Sigmoid colon (tissue), 7 donors: ENCODE data around the gene PPIP5K2. TPM values are rescaled to one million over a fixed set of nuclear protein-coding genes. Genes with fewer than 3 reads are reported as not detected.

Source experiments
- DNase-seq: peaks from one replicate; pipeline ENCODE4 v3.0.0-alpha.2; 2019
- H3K27ac ChIP-seq, 4 donors: fragments of 200-600 bp; sonication (generic); one replicate each; pipeline ENCODE4 v1.5.1; 2016 to 2019; ENCODE audit warnings: mild to moderate bottlenecking in 1 of 4
- H3K27me3 ChIP-seq, 3 donors: fragments of 200-600 bp; sonication (generic); one replicate each; pipeline ENCODE4 v1.5.1; 2019; ENCODE audit warnings: mild to moderate bottlenecking in 1 of 3
- H3K36me3 ChIP-seq, 4 donors: fragments of 200-600 bp; sonication (generic); one replicate each; pipeline ENCODE4 v1.5.1; 2016 to 2019
- H3K4me1 ChIP-seq, 4 donors: fragments of 200-600 bp; sonication (generic); one replicate each; pipeline ENCODE4 v1.5.1; 2017 to 2019
- H3K4me3 ChIP-seq, 4 donors: fragments of 200-600 bp; sonication (generic); one replicate each; pipeline ENCODE4 v1.5.1; 2017 to 2019; ENCODE audit warnings: mild to moderate bottlenecking in 2 of 4, moderate library complexity in 1 of 4
- H3K9me3 ChIP-seq, 4 donors: fragments of 200-600 bp in 3 of 4; sonication (generic) in 3 of 4; one replicate each; pipeline versions ENCODE4 v1.5.1 to v1.6.1; 2013 to 2019
- EP300 ChIP-seq, 4 donors: sonication (generic); formaldehyde crosslinking; IDR thresholded peaks; one replicate each; pipeline ENCODE4 v1.6.1; 2017; ENCODE audit warnings: antibody characterized with exemption in 4 of 4
- POLR2A ChIP-seq, 2 donors: fragments of 450-650 bp; IDR thresholded peaks; one replicate each; pipeline ENCODE4 v1.6.1; 2016; ENCODE audit warnings: antibody characterized with exemption in 2 of 2, mild to moderate bottlenecking in 2 of 2, moderate library complexity in 2 of 2
- POLR2AphosphoS5 ChIP-seq, 4 donors: sonication (generic); formaldehyde crosslinking; IDR thresholded peaks; one replicate each; pipeline ENCODE4 v1.6.1; 2017; ENCODE audit warnings: antibody characterized with exemption in 4 of 4
- WGBS, 2 donors: extraction: QIAGEN DNeasy Blood & Tissue Kit; methylation state at CpG; one replicate each; pipeline ENCODE4 v1.1.7; 2013; 5-methylcytosine and 5-hydroxymethylcytosine counted together
- intact Hi-C: fragments of 100-400 bp; cut with DNase I; formaldehyde crosslinking; loops from one replicate; pipeline ENCODE4 v1.15.1; 2023
- polyA plus RNA-seq, 3 donors: library from polyadenylated mRNA; stranded (reverse); fragments of 200-250 nt; gene quantifications; one replicate each; pipeline ENCODE4 v1.2.3, GENCODE V29; 2013
- total RNA-seq, 4 donors: library from RNA; depleted of rRNA; stranded (reverse); fragments of >200 nt; gene quantifications; one replicate each; pipeline ENCODE4 v1.1.0, GENCODE V29; 2016
- TF ChIP-seq, protein P1 (sequence below), 4 experiments: fragments of 450-650 bp in 3 of 4; fragments of 200-600 bp in 1 of 4; IDR thresholded peaks; one replicate each; pipeline ENCODE4 v1.5.1; 2016 to 2019; ENCODE audit warnings: antibody characterized with exemption in 4 of 4, mild to moderate bottlenecking in 3 of 4, moderate library complexity in 2 of 4
- donor health status: healthy with polysubstance abuse.
- donor health status: Bipolar disorder and iron deficiency.
- donor health status: healthy.

Gene PPIP5K2
- total and polyA plus RNA-seq, 7 donors, result 20.4 to 34.1 (median 22.8) TPM

DNA sequence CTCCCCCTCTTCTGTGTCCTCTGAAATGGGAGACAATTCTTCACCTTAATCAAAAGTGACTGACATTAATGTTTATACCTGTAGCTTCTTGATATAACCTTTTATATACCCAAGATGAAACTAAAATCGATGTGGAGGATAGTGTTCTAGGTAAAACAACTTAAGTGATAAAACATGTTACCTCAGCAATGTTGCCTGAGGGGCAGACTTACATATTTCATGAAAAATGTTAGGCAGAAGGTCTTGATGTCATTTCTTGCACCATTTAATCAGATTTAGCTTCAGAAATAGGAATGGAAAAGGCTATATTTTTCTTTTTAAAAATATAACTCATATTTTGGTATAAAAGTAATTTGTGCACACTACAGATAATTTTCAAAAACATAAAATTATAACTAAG lies 115.8 kb downstream of the PPIP5K2 start:
- no peak overlapping the region for H3K4me3 ChIP-seq
- no peaks in the 10 kb centered on the region for H3K4me1 ChIP-seq
- no peak overlapping the region for H3K27ac ChIP-seq
- WGBS, 2 donors, result 58 to 70% methylated on average over 1 of the region's 1 CpG
- H3K9me3 ChIP-seq, result peaks cover 0 to 4% (median 2%) of the 10 kb centered on the region in 4 donors
- no peak for DNase-seq
- no peaks in the 10 kb centered on the region for H3K27me3 ChIP-seq
- intact Hi-C loops, result no loop called here
- TF ChIP-seq EP300 (IDR thresholded peaks at IDR 0.05), result no peak
- TF ChIP-seq POLR2A (IDR thresholded peaks at IDR 0.05), result no peak
- TF ChIP-seq, protein P1, sequence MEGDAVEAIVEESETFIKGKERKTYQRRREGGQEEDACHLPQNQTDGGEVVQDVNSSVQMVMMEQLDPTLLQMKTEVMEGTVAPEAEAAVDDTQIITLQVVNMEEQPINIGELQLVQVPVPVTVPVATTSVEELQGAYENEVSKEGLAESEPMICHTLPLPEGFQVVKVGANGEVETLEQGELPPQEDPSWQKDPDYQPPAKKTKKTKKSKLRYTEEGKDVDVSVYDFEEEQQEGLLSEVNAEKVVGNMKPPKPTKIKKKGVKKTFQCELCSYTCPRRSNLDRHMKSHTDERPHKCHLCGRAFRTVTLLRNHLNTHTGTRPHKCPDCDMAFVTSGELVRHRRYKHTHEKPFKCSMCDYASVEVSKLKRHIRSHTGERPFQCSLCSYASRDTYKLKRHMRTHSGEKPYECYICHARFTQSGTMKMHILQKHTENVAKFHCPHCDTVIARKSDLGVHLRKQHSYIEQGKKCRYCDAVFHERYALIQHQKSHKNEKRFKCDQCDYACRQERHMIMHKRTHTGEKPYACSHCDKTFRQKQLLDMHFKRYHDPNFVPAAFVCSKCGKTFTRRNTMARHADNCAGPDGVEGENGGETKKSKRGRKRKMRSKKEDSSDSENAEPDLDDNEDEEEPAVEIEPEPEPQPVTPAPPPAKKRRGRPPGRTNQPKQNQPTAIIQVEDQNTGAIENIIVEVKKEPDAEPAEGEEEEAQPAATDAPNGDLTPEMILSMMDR (IDR thresholded peaks at IDR 0.05), result no peak
- no peak for TF ChIP-seq POLR2AphosphoS5 (IDR thresholded peaks at IDR 0.05)
- no peaks in the 10 kb centered on the region for H3K36me3 ChIP-seq

DNA sequence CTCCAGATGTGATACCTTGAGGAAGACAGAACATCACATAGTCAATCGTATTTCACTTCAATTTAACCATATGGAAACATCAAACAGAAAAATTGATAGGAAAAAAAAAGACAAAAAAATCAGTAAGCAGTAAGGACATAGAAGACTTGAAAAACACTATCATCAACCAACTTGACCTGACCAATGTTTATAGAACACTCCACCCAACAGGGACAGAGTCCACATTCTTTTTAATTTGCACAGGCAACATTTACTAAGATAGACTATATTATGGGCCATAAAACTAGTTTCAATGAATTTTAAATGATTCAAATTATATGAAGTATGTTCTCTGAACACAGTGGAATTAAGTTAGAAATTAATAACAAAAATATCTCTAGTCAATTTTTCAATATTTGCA lies 117.7 kb downstream of the PPIP5K2 start:
- intact Hi-C loops, result no loop called here
- H3K27me3 ChIP-seq, result no peaks in the 10 kb centered on the region

DNA sequence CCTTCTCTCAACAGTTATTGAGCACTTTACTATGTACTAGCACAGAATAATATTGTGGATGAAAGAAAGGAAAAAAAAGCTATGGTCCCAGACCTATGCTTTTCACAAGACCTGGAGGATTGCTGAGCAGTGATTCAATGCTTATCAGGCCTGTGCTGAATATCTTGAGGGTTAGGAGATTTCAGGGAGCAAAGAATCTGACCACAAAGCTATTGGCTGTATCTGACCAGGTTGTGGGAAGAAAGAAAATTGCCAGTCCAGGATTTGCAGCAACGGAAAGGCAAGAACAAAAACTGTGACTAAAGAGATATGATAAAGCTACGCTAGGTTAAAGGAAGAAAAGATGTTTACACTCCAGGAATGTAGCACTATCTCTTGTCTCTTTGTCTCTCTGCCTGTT lies 123.6 kb downstream of the PPIP5K2 start:
- intact Hi-C loops, result no loop called here
- Histone ChIP-seq H3K4me3 (no peak overlapping the region), H3K4me1 (peaks cover 0 to 7% (median 0%) of the 10 kb centered on the region in 4 donors), H3K9me3 (peaks cover 0 to 4% (median 3%) of the 10 kb centered on the region in 4 donors), H3K27me3 (no peaks in the 10 kb centered on the region), H3K36me3 (no peaks in the 10 kb centered on the region), H3K27ac (peak overlapping the region in 1 of 4 donors; percentile 53)
- DNase-seq, result no peak
- TF ChIP-seq POLR2AphosphoS5 (IDR thresholded peaks at IDR 0.05) (no peak), POLR2A (IDR thresholded peaks at IDR 0.05) (no peak), EP300 (IDR thresholded peaks at IDR 0.05) (no peak)
- TF ChIP-seq, protein P1 (IDR thresholded peaks at IDR 0.05), result no peak
- 76 to 77% methylated on average over 2 of the region's 2 CpGs for WGBS, 2 donors

More for the DNA sequence above, 117.7 kb downstream of the PPIP5K2 start:
- Histone ChIP-seq H3K4me1 (no peaks in the 10 kb centered on the region), H3K4me3 (no peak overlapping the region), H3K9me3 (peaks cover 0 to 4% (median 3%) of the 10 kb centered on the region in 4 donors), H3K27ac (no peak overlapping the region), H3K36me3 (no peaks in the 10 kb centered on the region)
- no peak for DNase-seq
- no peak for TF ChIP-seq POLR2A (IDR thresholded peaks at IDR 0.05)
- TF ChIP-seq EP300 (IDR thresholded peaks at IDR 0.05), result no peak
- TF ChIP-seq, protein P1 (IDR thresholded peaks at IDR 0.05), result no peak
- no peak for TF ChIP-seq POLR2AphosphoS5 (IDR thresholded peaks at IDR 0.05)
- WGBS, 2 donors, result 17 to 75% methylated on average over 1 of the region's 1 CpG

DNA sequence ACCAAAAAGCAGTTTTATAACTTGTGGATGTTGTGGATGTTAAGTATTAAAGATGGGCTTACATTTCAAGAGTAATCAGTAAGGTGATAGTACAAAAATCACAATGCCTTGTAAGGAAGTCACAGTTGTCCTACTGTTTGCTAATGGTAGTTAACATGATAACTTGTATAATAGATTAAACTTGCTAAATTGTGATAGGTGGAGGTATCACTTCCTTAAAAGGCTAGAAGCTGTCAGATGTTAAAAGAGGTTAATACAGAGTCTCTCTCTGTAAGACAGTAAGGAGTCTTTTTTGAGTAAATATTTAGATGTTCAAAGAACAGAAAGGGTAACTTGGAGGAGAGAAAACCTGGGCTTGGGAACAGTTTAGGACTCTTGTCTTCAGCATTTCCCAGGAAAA lies 124.3 kb downstream of the PPIP5K2 start:
- Histone ChIP-seq H3K4me1 (peaks cover 0 to 7% (median 0%) of the 10 kb centered on the region in 4 donors), H3K9me3 (peaks cover 0 to 2% (median 0%) of the 10 kb centered on the region in 4 donors), H3K36me3 (no peaks in the 10 kb centered on the region), H3K27ac (peak overlapping the region in 1 of 4 donors; percentile 53), H3K27me3 (no peaks in the 10 kb centered on the region), H3K4me3 (no peak overlapping the region)
- no peak for DNase-seq
- intact Hi-C loops, result no loop called here
- TF ChIP-seq, protein P1 (IDR thresholded peaks at IDR 0.05), result no peak
- TF ChIP-seq EP300 (IDR thresholded peaks at IDR 0.05), result no peak
- no peak for TF ChIP-seq POLR2AphosphoS5 (IDR thresholded peaks at IDR 0.05)
- no peak for TF ChIP-seq POLR2A (IDR thresholded peaks at IDR 0.05)

DNA sequence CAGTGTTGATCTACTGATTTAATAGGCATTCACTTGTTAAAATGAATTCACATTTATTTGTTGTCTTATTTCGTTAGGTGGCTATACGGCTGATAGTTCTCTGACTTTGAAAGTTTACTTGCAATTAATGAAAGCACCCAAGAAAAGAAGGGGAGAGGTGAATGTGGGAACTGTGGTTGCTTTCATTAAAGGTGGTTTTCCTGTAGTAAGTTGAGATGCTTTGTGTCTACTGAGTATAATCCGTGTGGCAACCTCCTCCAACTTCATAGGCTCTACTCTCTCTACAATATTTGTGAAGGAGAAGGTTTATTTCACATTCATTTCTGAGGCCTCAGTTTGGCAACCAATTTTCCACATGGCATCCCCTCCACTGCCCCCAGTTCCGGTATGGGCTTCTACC lies 125.7 kb downstream of the PPIP5K2 start:
- Histone ChIP-seq H3K4me1 (peaks cover 0 to 7% (median 0%) of the 10 kb centered on the region in 4 donors), H3K27ac (no peak overlapping the region), H3K36me3 (no peaks in the 10 kb centered on the region), H3K4me3 (no peak overlapping the region), H3K9me3 (peaks cover 0 to 2% (median 0%) of the 10 kb centered on the region in 4 donors), H3K27me3 (no peaks in the 10 kb centered on the region)
- DNase-seq, result no peak
- intact Hi-C loops, result no loop called here
- WGBS, 2 donors, result 70 to 93% methylated on average over 4 of the region's 4 CpGs
- TF ChIP-seq, protein P1 (IDR thresholded peaks at IDR 0.05), result no peak
- TF ChIP-seq POLR2AphosphoS5 (IDR thresholded peaks at IDR 0.05) (no peak), POLR2A (IDR thresholded peaks at IDR 0.05) (no peak)
